GM21825 (cell line): ENCODE results near the gene KIF5B.
"Not testable (repeated sequence)": the region's sequence is repeated elsewhere in the genome, so short reads cannot be mapped to it uniquely, and the experiment has no call there.

Source experiments
- ATAC-seq: cut with Tn5 transposase; IDR thresholded peaks from one replicate; pipeline ENCODE4 v1.9.1; 2021; ENCODE audit warnings: mild to moderate bottlenecking, moderate library complexity; ENCODE audit not compliant: unreplicated experiment

The KIF5B gene

DNA sequence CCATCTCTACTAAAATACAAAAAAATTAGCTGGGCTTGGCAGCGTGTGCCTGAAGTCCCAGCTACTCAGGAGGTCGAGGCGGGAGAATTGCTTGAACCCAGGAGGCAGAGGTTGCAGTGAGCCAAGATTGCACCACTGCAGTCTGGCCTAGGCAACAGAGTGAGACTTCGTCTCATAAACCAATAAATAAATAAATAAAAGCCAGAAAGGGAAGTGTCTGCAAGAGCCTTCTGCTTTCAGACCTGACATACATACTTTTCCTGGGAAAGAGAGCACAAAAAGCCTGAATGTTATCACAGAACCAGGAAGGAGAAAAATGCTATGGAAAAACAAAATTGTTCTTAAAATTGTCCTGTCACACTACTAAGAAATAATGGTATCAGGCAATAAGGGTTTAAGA, 4.1 kb upstream of the KIF5B start:
- ATAC-seq = no peak

DNA sequence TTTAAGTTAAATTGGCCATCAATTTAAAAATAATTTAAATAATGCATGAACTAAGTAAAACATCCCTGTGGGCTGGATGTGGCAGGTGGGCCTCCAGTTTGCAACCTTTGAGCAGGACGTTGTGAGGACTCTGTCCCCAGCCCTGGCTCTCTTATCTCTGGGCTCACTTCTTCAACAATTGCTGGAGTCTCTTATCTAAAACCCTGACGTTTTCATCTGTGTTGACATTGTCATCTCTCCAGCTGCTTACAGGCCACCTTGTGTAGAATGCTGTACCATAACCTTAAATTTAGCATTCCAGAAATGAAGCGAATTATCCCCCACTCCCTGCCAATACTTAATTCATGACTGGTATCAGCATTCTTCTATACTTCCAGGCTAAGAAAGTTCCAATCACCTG, 3.2 kb upstream of the KIF5B start:
- no peak for ATAC-seq

DNA sequence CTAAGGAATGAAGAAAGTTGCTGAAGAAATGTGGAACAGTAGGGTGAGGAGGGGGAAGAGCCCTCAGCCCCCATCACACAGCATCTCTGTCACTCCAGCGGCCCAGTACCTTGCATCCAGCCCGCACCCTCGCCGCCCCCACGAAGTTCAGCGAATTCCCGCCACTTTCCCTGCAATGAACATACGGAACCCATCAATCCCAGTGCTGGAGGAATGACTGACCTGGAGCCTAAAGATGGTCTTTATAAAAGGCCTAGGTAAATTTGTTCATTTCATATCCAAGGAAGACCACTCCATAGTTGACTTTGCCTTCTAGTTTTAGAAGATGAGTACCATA, 779 bp upstream of the KIF5B start:
- no peak for ATAC-seq

DNA sequence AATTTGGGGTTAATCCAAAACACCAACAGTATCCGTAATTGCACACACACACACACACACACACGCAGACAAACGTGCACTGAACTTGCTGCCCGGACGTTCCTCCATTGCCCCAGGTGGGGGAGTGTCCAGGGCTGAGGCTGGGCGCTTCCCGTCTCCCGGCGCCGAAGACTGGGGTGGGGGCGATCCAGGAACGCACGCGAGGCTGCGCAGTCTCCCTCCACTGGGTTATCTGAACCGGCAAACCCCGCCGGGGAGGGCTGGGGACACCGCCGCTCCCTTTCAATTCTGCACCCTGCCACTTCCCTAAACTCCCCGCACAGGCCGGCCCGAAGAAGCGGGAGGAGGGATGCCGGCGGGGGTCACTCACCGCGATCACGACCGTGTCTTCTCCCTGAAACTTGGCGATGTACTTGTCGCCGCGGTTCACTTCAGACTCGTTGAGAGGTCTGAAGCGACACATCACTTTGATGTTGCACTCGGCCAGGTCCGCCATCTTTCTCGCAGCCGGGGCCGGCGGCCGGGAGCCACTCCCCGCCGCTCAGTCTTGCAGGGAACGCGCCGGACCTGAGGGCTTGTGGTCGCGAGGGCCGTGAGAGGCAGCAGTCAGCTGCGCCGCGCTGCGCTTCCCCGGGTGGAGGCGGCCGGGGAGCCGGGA, 618 bp downstream of the KIF5B start:
- ATAC-seq = peak; percentile 42

DNA sequence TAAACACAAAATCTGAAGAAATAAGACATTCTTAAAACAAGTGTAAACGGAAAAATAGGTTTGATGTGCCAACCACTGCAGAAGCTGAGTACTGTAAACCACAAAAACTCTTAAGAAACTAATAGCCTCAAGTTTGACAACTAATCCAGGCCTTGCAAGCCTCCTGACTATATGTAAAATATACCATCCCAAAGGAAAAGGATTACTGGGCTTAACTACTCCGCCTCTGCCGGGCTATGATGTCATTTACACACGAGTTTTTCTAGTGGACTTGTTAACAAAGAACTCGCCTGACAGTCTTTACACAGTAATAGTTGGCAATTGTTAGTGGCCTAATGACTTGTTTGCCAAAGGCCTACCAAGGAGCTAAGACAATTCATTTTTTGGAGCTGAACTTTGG, 2.1 kb downstream of the KIF5B start:
- no peak for ATAC-seq

DNA sequence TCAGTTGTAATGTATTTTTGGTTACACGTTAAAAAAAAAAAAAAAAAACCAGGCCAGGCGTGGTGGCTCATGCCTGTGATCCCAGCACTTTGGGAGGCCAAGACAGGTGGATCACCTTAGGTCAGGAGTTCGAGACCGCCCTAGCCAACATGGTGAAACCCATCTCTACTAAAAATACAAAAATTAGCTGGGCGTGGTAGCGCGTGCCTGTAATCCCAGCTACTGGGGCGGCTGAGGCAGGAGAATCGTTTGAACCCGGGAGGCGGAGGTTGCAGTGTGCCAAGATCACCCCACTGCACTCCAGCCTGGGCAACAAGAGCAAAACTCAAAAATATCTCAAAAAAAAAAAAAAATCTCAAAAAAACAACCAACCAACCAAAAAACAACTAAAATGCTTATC, 2.8 kb downstream of the KIF5B start:
- ATAC-seq = not testable (repeated sequence)

DNA sequence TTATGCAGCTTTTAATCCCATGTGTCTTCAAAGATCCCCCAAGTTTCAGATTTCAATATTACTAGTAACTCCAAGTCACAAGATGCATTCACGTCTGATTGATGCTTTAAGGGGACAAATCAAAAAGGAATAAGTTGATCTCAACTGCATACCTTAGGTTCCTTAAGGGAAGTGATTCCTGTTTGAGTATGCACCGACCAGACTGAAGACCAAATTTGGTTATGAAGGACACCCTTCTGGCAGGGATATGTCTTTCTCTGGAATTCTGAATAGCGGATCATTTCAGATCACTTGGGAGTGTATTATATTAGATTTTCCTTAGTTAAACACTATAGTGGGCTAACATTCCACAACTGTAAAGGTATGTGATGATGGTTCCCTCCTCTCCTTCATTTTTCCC, 4.3 kb downstream of the KIF5B start:
- no peak for ATAC-seq

DNA sequence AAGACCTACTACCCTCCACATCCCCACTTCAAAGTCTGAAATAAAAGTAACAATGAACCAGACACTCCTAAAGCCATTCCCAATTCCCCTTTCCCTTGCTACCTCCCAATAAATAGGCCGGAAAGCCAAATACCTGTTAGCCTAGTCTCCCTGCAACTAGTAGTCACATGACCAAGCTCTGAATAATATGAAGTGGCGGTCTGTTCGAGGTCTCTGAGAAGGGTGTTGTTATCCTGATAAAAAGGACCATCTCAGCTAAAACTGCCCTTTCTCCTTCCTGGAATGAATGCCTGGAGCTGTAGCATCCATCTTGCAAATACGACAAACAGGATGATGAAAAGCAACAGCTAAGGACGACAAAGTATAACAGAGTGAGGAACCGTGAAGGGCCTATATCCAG, 6.0 kb downstream of the KIF5B start:
- ATAC-seq = no peak

DNA sequence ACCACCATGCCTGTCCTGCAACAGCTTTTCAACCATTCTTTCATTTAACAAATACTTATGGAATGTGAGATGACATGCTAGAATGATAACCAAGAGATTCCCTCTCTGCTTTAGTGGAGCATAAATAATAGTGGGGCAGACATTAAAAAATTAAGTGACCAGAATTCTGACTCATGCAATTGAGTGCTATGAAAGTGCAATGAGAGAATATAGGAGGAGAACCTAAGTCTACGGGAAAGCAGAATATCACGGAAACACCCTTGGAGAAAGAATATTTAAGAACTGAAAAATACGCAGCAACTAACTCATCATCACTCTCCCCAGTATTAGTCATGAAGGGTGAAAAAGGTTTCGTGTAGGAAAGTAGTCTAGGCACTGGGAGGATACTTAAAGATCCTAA, 7.1 kb downstream of the KIF5B start:
- ATAC-seq = no peak

DNA sequence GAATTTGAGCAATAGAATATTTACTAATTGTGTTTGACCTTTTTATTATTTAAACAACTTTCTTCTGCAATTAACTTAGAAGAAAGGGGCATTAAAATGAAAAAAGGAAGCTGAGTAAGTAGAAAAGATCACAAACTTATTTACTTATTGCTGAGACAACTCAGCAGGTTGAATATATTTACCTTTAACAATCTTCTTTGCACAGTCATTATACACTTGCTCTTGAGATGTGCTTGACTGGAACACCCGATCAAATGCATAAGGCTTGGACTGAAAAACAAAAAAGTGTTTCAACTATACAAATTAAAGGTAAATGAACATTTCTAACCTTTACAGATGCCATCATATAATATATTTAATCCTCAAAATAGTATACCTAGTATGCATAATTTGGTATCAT, 7.9 kb downstream of the KIF5B start:
- no peak for ATAC-seq

DNA sequence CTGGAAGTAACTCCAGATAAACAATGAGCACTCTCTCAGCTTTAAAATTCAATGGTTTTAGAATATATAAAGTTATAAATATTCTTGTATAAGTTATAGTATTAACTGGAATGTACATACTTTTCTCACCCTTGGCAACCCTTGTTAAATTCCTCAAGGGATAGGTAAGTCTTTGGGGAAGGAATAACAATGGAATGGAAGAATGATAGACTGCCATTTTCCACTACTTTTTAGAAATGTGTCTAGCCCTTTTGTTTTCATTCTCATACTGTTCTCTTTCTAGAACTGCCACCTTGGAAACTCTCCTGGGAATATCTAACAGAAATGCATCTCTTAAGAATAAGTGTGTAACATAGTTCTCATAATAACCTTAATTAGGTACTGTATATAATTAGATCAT, 8.3 kb downstream of the KIF5B start:
- no peak for ATAC-seq

DNA sequence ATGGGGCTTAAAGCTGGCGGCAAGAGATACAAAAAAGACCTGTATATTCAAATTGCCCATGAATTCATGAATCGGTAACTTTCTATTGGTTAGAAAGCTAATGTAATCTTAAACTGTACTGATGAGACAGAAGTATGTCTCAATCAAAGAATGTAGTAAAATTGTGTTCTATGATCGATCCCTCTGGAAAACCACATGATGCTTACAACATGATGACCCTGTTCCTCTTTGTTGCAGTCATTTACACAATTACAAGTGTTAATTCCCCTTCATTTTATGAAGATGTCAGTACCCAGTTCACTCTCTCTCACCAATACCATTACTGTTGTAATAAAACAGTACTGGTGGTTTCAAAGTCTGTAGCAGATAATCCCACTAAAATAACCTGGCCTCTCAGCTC, 10.1 kb downstream of the KIF5B start:
- no peak for ATAC-seq

DNA sequence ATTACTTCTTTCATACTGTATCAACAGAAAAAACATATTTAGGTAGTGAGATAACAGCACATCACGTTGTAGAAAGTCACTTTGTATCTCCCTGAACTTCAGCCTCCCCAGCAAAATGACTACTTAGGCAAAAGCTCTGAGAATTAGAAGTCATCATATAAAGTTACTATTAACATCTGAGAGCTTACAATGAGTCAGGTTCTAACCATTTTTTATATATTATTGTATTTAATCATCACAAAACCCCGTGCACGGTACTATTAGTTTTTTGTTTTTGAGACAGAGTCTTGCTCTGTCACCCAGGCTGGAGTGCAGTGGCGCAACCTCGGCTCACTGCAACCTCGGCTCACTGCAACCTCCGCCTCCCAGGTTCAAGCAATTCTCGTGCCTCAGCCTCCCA, 13.5 kb downstream of the KIF5B start:
- ATAC-seq = not testable (repeated sequence)

DNA sequence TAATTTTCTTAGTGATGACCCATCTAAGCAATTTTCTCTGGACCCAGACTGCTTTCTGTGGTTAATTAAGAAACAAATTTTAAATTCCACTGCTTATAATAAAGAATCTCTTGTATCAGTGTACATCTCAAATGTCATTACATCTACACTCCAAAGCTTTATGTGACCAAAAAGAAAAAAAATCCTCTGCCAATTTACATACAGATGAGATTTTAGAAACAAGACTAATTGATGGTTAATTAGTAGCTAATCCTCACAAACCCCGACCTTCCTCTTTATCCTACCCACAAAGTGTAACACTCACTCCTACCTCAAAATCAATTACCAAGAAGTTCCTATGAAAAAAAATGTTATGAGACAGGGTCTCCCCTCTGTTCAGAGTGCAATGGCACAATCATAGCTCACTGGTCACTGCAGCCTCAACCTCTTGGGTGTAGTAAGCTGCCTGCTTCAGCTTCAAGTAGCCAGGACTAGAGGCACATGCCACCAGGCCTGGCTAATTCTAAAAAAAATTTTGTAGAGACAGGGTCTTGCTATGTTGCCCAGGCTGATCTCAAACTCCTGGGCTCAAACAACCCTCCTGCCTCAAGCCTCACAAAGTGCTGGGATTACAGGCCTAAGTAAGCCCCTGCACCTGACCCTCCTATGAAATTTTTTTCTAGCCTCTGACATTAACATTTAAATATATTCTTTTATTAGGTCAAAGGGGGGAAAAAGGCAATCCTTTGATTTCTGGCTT, 14.8 kb downstream of the KIF5B start:
- no peak for ATAC-seq

DNA sequence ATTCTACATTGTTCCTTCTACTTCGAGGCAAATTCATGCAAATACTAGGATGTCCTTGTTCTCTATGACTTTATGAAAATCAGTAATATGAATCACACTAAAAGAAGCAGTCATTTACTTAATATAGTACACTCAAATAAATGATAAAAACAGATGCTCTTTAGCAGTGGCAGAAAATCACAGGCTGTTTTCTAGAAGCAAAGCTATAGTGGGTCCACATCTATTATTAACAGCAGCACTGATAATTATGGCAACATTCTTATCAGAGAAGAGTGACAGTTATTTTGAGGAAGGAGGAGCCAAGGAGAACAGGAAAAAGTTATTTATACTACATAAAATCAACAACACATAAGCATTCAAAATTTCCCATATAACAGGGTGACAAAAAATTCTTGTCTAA, 16.5 kb downstream of the KIF5B start:
- no peak for ATAC-seq

DNA sequence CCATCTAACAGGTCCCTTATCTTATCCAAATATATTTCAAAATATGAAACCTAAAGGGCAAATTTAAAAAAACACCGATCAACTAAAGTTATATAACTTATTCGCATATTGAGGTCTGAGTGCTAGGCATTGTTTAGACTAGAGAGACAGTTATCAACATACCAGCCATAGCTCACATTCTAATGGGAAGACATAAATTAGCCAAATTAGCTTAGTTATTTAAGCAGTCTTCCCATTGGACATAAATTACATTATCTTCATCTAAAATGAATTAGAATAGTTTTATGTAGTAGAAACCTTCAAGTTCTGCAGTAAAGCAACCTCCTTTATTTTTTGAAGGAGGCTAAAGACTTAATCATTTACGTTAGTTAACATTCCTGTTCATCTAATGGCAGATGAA, 17.4 kb downstream of the KIF5B start:
- ATAC-seq = no peak

DNA sequence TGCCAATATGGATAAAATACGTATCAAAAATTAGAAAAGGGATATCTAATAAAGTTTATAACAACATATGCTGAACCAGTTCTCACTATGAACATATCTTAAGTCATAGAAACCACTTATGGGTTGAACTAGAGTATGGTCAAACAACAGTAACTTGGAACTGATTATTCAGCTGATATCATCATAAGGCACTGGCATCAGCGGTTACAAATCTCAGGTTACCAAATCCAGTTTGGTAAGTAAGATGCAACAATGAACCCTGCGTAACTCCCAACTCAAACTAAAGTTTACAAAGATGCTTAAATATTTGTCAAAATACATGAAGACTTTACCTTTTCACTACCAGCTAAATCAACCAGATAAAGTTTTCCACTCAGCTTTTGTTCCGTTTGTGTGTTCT, 19.3 kb downstream of the KIF5B start:
- ATAC-seq = no peak

DNA sequence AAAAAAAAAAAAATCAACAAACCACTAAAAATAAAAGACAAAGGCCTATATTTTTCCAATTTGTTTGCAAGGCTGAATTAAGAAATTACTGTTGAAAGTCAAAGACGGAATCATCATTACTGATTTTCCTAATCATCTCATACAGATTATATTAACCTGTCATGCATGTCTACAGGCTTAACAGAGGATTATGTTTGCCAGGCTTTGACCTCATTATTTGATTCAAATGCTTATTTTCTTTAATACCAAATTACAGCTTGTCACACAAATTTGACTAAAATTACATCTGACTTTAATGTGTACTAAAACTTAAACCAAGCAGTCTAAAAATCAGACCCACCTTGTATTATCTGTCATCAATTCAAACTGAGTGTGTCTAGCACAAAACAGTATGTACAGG, 21.2 kb downstream of the KIF5B start:
- no peak for ATAC-seq

DNA sequence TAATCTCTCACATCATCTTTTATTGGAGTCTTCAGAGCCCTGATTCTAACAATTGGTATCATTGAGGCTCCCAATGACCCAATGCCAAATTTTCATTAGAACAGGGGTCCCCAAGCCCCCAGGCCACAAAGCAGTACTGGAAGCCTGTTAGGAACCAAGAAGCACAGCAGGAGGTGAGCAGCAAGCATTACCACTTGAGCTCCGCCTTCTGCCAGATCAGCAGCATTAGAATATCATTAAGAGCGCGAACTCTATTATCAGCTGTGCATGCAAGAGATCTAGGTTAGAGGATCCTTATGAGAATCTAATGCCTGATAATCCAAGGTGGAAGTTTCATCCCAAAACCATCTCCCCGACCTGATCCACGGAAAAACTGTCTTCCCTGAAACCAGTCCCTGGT, 23.1 kb downstream of the KIF5B start:
- ATAC-seq = no peak

DNA sequence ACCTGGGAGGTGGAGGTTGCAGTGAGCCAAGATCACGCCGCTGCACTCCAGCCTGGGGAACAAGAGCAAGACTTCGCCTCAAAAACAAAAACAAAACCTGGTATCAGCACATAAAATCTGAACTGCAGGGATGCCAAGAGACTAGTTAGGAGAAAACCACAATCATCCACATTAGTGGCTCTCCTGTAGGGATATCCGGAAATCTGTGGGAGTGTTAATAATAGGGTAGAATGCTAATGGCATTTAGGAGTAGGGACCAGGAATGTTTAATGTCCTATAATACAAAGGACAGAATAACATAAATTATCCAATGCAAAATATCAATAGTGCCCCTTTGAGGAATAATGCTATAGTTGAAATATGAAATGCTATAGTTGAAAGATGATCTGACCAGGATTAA, 24.3 kb downstream of the KIF5B start:
- ATAC-seq = no peak

DNA sequence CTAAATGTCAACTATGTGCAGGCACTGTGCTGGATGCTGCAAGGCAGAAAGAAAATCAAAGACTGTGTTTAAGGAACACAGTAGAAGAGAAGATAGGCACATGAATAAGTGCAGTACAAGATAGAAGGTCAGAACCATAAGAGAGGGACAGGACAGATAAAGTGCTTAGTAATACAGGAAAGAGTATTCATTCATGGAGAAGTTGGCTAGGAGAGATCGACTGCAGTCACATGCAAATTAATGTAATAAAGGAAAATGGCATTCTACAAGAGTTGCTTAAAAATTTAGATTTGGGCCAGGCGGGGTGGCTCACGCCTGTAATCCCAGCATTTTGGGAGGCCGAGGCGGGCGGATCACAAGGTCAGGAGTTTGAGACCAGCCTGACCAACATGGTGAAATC, 24.8 kb downstream of the KIF5B start:
- ATAC-seq = no peak

DNA sequence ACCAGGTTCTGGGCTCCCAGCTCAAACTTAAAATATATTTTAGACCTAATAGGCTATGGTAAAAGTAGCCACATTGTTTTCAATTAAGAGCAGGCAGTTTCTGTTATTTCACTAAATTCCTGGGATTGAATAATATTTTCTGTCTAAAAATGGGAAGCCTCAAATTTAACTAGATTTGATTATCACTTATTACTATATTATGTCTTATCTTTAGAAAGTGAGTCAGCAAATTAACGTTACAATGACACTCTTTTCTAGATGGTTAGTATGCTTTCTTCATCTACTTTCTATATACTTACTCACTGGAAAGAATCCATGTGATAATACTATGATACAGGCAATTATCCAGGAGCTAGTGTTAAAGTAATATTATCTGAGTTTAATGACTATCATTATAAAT, 27.5 kb downstream of the KIF5B start:
- no peak for ATAC-seq

DNA sequence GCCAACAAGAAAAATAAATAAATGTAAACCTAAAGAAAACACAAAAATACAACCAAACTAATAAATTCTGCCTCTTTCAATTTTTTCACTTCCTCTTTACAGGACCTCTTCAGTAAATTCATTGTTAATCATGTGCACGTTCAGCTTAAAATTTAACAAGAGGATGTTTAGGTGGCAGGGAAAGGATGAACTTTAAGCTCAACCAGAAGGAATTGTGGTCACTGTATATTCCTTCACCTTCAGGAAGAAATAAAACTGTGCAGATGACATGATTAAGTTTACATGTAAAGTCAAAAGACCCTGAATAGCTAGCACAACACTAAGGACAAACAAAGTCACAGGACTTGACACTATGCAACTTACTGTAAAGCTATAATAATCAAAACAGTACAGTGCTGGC, 33.0 kb downstream of the KIF5B start:
- ATAC-seq = no peak
